ENCODE measurements around the gene MANF.

The MANF gene

GRCh38 chr3:51384726-51385473, at the start of gene MANF:
Gene MANF, plus strand, starts transcription at chr3:51385291. Its CDS starts 52 bp downstream, at chr3:51385343.
- no peaks in the 10 kb centered on the region for H3K9me3 ChIP-seq (ENCODE audit: control insufficient read depth in 2 of 2, low read length in 2 of 2)
- peaks cover 8 to 15% of the 10 kb centered on the region in 2 donors for H3K36me3 ChIP-seq (ENCODE audit: control insufficient read depth in 2 of 2, insufficient read depth in 2 of 2, low read length in 2 of 2)
- peak within 1 kb of the TSS; percentile 84 to 96 for H3K27ac ChIP-seq (ENCODE audit: low read depth in 2 of 2, low read length in 2 of 2)
- H3K27me3 ChIP-seq (ENCODE audit: control insufficient read depth in 2 of 2, insufficient read depth in 2 of 2, low read length in 2 of 2) = no peaks in the 10 kb centered on the region
- peak within 1 kb of the TSS; percentile 97 to 98 for H3K4me3 ChIP-seq (ENCODE audit: low read length in 2 of 2)
- peak within 1 kb of the TSS; percentile 88 to 96 for H3K9ac ChIP-seq (ENCODE audit: low read depth in 1 of 2, low read length in 2 of 2)
- peaks cover 36 to 47% of the 10 kb centered on the region in 2 donors for H3K4me1 ChIP-seq (ENCODE audit: control insufficient read depth in 2 of 2, insufficient read depth in 2 of 2, low read length in 2 of 2)

GRCh38 chr3:51336261-51336660, 48.8 kb upstream of the MANF start:
- Histone ChIP-seq H3K27ac (ENCODE audit: low read depth in 2 of 2, low read length in 2 of 2) (no peak overlapping the region), H3K36me3 (ENCODE audit: control insufficient read depth in 2 of 2, insufficient read depth in 2 of 2, low read length in 2 of 2) (no peaks in the 10 kb centered on the region), H3K9me3 (ENCODE audit: control insufficient read depth in 2 of 2, low read length in 2 of 2) (no peaks in the 10 kb centered on the region), H3K4me1 (ENCODE audit: control insufficient read depth in 2 of 2, insufficient read depth in 2 of 2, low read length in 2 of 2) (no peaks in the 10 kb centered on the region), H3K27me3 (ENCODE audit: control insufficient read depth in 2 of 2, insufficient read depth in 2 of 2, low read length in 2 of 2) (no peaks in the 10 kb centered on the region), H3K4me3 (ENCODE audit: low read length in 2 of 2) (no peak overlapping the region), H3K9ac (ENCODE audit: low read depth in 1 of 2, low read length in 2 of 2) (no peak overlapping the region)

DNA sequence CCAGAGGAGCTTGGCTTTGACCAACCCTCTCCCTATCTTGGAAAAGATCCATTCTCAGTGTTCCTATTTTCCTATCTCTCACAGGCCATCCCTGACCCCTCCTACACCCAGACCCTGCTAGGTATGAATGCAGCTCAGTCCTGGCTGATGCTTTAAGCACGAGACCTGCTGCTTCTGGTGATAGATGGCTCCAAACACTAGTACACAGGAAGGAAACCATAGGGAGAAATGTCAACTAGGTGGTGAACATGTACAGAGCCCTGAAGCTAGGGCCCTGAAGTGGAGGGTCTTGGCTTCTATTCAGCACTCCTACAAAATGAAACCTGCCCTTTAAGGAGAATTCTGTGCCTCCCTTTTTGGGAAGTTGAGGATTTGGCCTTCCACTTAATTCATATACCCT, 47.4 kb upstream of the MANF start:
- Histone ChIP-seq H3K27ac (ENCODE audit: low read depth in 2 of 2, low read length in 2 of 2) (no peak overlapping the region), H3K9ac (ENCODE audit: low read depth in 1 of 2, low read length in 2 of 2) (no peak overlapping the region), H3K4me1 (ENCODE audit: control insufficient read depth in 2 of 2, insufficient read depth in 2 of 2, low read length in 2 of 2) (no peaks in the 10 kb centered on the region)

DNA sequence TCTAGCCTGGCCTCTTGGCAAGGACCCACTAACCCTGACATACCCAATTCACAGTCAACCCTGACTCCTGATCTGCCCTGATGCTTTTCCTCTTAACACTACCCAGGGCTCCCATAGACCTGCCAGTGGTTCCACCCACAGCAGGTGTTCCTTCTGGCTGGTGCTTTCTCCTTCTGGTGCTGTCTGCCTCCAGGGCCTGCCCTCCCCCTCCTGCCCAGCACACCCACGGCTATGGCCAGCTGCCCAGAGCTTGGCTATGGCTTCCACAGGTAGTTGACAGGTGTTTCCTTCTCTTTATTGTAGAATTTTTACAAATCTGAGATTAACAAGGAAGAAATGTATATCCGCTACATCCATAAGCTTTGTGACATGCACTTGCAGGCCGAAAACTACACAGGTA, 46.5 kb upstream of the MANF start:
- Histone ChIP-seq H3K9me3 (ENCODE audit: control insufficient read depth in 2 of 2, low read length in 2 of 2) (no peaks in the 10 kb centered on the region), H3K9ac (ENCODE audit: low read depth in 1 of 2, low read length in 2 of 2) (no peak overlapping the region), H3K4me1 (ENCODE audit: control insufficient read depth in 2 of 2, insufficient read depth in 2 of 2, low read length in 2 of 2) (no peaks in the 10 kb centered on the region), H3K4me3 (ENCODE audit: low read length in 2 of 2) (no peak overlapping the region), H3K36me3 (ENCODE audit: control insufficient read depth in 2 of 2, insufficient read depth in 2 of 2, low read length in 2 of 2) (no peaks in the 10 kb centered on the region), H3K27ac (ENCODE audit: low read depth in 2 of 2, low read length in 2 of 2) (no peak overlapping the region), H3K27me3 (ENCODE audit: control insufficient read depth in 2 of 2, insufficient read depth in 2 of 2, low read length in 2 of 2) (no peaks in the 10 kb centered on the region)

More for the DNA sequence above, 47.4 kb upstream of the MANF start:
- Histone ChIP-seq H3K9me3 (ENCODE audit: control insufficient read depth in 2 of 2, low read length in 2 of 2) (no peaks in the 10 kb centered on the region), H3K36me3 (ENCODE audit: control insufficient read depth in 2 of 2, insufficient read depth in 2 of 2, low read length in 2 of 2) (no peaks in the 10 kb centered on the region), H3K27me3 (ENCODE audit: control insufficient read depth in 2 of 2, insufficient read depth in 2 of 2, low read length in 2 of 2) (no peaks in the 10 kb centered on the region), H3K4me3 (ENCODE audit: low read length in 2 of 2) (no peak overlapping the region)

DNA sequence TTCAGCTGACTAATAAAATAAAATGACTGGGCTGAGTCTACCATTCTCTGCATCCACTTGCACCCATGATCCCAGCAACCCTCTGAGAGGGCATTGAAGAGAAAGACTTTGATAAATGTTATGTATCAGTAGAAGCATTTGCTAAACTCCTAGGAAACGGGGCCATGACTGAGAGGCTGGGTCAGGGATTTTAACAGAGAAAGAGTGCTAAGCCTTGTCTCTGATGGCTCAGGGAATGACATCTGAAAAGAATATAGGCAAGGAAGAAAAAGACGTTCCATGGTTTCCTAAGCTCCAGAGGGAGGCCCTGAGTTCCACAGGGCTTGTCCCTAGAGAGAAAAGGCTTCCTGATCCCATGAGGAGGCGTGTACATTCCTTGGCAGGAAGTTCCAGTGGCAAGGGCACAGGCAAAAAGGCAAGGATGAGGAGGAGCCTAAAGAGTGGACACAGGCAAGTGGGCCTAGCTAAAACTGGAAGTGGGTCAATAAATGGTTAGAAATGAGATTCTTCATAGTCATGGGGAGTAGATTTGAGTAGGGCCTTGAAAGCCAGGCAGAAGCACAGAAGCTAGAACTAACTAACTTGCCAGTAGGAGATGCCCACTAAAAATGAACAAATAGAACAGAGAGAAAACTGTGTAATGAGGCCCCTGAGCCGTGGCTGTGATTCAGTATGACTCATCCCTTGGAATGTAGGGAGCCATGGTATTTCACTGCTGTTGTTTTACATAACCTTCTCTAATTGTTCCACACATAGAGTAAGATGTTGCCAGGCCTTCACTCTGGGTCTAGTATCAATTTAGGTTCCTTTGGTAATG, 44.9 kb upstream of the MANF start:
- Histone ChIP-seq H3K36me3 (ENCODE audit: control insufficient read depth in 2 of 2, insufficient read depth in 2 of 2, low read length in 2 of 2) (no peaks in the 10 kb centered on the region), H3K4me1 (ENCODE audit: control insufficient read depth in 2 of 2, insufficient read depth in 2 of 2, low read length in 2 of 2) (no peaks in the 10 kb centered on the region), H3K27ac (ENCODE audit: low read depth in 2 of 2, low read length in 2 of 2) (no peak overlapping the region), H3K9ac (ENCODE audit: low read depth in 1 of 2, low read length in 2 of 2) (no peak overlapping the region), H3K27me3 (ENCODE audit: control insufficient read depth in 2 of 2, insufficient read depth in 2 of 2, low read length in 2 of 2) (no peaks in the 10 kb centered on the region), H3K4me3 (ENCODE audit: low read length in 2 of 2) (no peak overlapping the region), H3K9me3 (ENCODE audit: control insufficient read depth in 2 of 2, low read length in 2 of 2) (no peaks in the 10 kb centered on the region)

GRCh38 chr3:51340989-51341636, 44.0 kb upstream of the MANF start:
- no peaks in the 10 kb centered on the region for H3K9me3 ChIP-seq (ENCODE audit: control insufficient read depth in 2 of 2, low read length in 2 of 2)
- H3K27me3 ChIP-seq (ENCODE audit: control insufficient read depth in 2 of 2, insufficient read depth in 2 of 2, low read length in 2 of 2) = no peaks in the 10 kb centered on the region
- H3K36me3 ChIP-seq (ENCODE audit: control insufficient read depth in 2 of 2, insufficient read depth in 2 of 2, low read length in 2 of 2) = no peaks in the 10 kb centered on the region
- H3K9ac ChIP-seq (ENCODE audit: low read depth in 1 of 2, low read length in 2 of 2) = no peak overlapping the region
- H3K4me1 ChIP-seq (ENCODE audit: control insufficient read depth in 2 of 2, insufficient read depth in 2 of 2, low read length in 2 of 2) = no peaks in the 10 kb centered on the region
- H3K4me3 ChIP-seq (ENCODE audit: low read length in 2 of 2) = no peak overlapping the region
- H3K27ac ChIP-seq (ENCODE audit: low read depth in 2 of 2, low read length in 2 of 2) = no peak overlapping the region

GRCh38 chr3:51343918-51344687, 41.0 kb upstream of the MANF start:
- Histone ChIP-seq H3K4me3 (ENCODE audit: low read length in 2 of 2) (no peak overlapping the region), H3K9ac (ENCODE audit: low read depth in 1 of 2, low read length in 2 of 2) (no peak overlapping the region)

GRCh38 chr3:51350751-51351150, 34.3 kb upstream of the MANF start:
- no peak overlapping the region for H3K27ac ChIP-seq (ENCODE audit: low read depth in 2 of 2, low read length in 2 of 2)
- H3K27me3 ChIP-seq (ENCODE audit: control insufficient read depth in 2 of 2, insufficient read depth in 2 of 2, low read length in 2 of 2) = no peaks in the 10 kb centered on the region
- H3K36me3 ChIP-seq (ENCODE audit: control insufficient read depth in 2 of 2, insufficient read depth in 2 of 2, low read length in 2 of 2) = no peaks in the 10 kb centered on the region
- H3K4me3 ChIP-seq (ENCODE audit: low read length in 2 of 2) = no peak overlapping the region
- no peak overlapping the region for H3K9ac ChIP-seq (ENCODE audit: low read depth in 1 of 2, low read length in 2 of 2)
- H3K9me3 ChIP-seq (ENCODE audit: control insufficient read depth in 2 of 2, low read length in 2 of 2) = no peaks in the 10 kb centered on the region
- H3K4me1 ChIP-seq (ENCODE audit: control insufficient read depth in 2 of 2, insufficient read depth in 2 of 2, low read length in 2 of 2) = no peaks in the 10 kb centered on the region

More at GRCh38 chr3:51343918-51344687, 41.0 kb upstream of the MANF start:
- no peaks in the 10 kb centered on the region for H3K9me3 ChIP-seq (ENCODE audit: control insufficient read depth in 2 of 2, low read length in 2 of 2)
- no peak overlapping the region for H3K27ac ChIP-seq (ENCODE audit: low read depth in 2 of 2, low read length in 2 of 2)
- H3K36me3 ChIP-seq (ENCODE audit: control insufficient read depth in 2 of 2, insufficient read depth in 2 of 2, low read length in 2 of 2) = no peaks in the 10 kb centered on the region
- no peaks in the 10 kb centered on the region for H3K27me3 ChIP-seq (ENCODE audit: control insufficient read depth in 2 of 2, insufficient read depth in 2 of 2, low read length in 2 of 2)
- H3K4me1 ChIP-seq (ENCODE audit: control insufficient read depth in 2 of 2, insufficient read depth in 2 of 2, low read length in 2 of 2) = no peaks in the 10 kb centered on the region

GRCh38 chr3:51353131-51353530, 32.0 kb upstream of the MANF start:
- Histone ChIP-seq H3K9ac (ENCODE audit: low read depth in 1 of 2, low read length in 2 of 2) (no peak overlapping the region), H3K9me3 (ENCODE audit: control insufficient read depth in 2 of 2, low read length in 2 of 2) (no peaks in the 10 kb centered on the region), H3K27me3 (ENCODE audit: control insufficient read depth in 2 of 2, insufficient read depth in 2 of 2, low read length in 2 of 2) (no peaks in the 10 kb centered on the region), H3K4me1 (ENCODE audit: control insufficient read depth in 2 of 2, insufficient read depth in 2 of 2, low read length in 2 of 2) (no peaks in the 10 kb centered on the region), H3K4me3 (ENCODE audit: low read length in 2 of 2) (no peak overlapping the region), H3K36me3 (ENCODE audit: control insufficient read depth in 2 of 2, insufficient read depth in 2 of 2, low read length in 2 of 2) (no peaks in the 10 kb centered on the region), H3K27ac (ENCODE audit: low read depth in 2 of 2, low read length in 2 of 2) (no peak overlapping the region)
